Measurements from ENCODE around the gene NMRK2.

NMRK2 gene

GRCh38 chr19:3916033-3916432 is 16.8 kb upstream of the NMRK2 start:
- Histone ChIP-seq H3K27me3 (ENCODE audit: insufficient read depth, poor library complexity, severe bottlenecking) (no peaks in the 10 kb centered on the region), H3K27ac (replicated peaks) (no peak overlapping the region), H3K4me3 (replicated peaks; ENCODE audit: insufficient read depth, low read length) (no peak overlapping the region)
- no peak for DNase-seq (ENCODE audit: low read depth in 1 of 2, low spot score in 1 of 2)
- TF ChIP-seq REST (IDR thresholded peaks at IDR 0.05; ENCODE audit: insufficient replicate concordance, low read depth) = no peak
- TF ChIP-seq CTCF (IDR thresholded peaks at IDR 0.05; ENCODE audit: insufficient read depth, low read length) = no peak
- no peak for TF ChIP-seq POLR2AphosphoS5 (IDR thresholded peaks at IDR 0.05; ENCODE audit: low read depth)
- TF ChIP-seq GABPA (IDR thresholded peaks at IDR 0.05; ENCODE audit: low read depth) = no peak
- no peak for TF ChIP-seq SPI1 (IDR thresholded peaks at IDR 0.05; ENCODE audit: borderline replicate concordance, low read depth)

- H3K27ac ChIP-seq (replicated peaks) = no peak overlapping the region
- no peak for DNase-seq (ENCODE audit: low read depth in 1 of 2, low spot score in 1 of 2)
- no peak overlapping the region for H3K4me3 ChIP-seq (replicated peaks; ENCODE audit: insufficient read depth, low read length)
- TF ChIP-seq SPI1 (IDR thresholded peaks at IDR 0.05; ENCODE audit: borderline replicate concordance, low read depth) (no peak), CTCF (IDR thresholded peaks at IDR 0.05; ENCODE audit: insufficient read depth, low read length) (no peak), REST (IDR thresholded peaks at IDR 0.05; ENCODE audit: insufficient replicate concordance, low read depth) (no peak), POLR2AphosphoS5 (IDR thresholded peaks at IDR 0.05; ENCODE audit: low read depth) (no peak), GABPA (IDR thresholded peaks at IDR 0.05; ENCODE audit: low read depth) (no peak)
- no peaks in the 10 kb centered on the region for H3K27me3 ChIP-seq (ENCODE audit: insufficient read depth, poor library complexity, severe bottlenecking)
Observed at GRCh38 chr19:3919793-3920192, 13.1 kb upstream of the NMRK2 start.

GRCh38 chr19:3923096-3923758 is 9.6 kb upstream of the NMRK2 start:
- no peak for TF ChIP-seq SPI1 (IDR thresholded peaks at IDR 0.05; ENCODE audit: borderline replicate concordance, low read depth)
- TF ChIP-seq GABPA (IDR thresholded peaks at IDR 0.05; ENCODE audit: low read depth) = no peak
- Histone ChIP-seq H3K27me3 (ENCODE audit: insufficient read depth, poor library complexity, severe bottlenecking) (no peaks in the 10 kb centered on the region), H3K27ac (replicated peaks) (no peak overlapping the region), H3K4me3 (replicated peaks; ENCODE audit: insufficient read depth, low read length) (no peak overlapping the region)
- no peak for DNase-seq (ENCODE audit: low read depth in 1 of 2, low spot score in 1 of 2)

GRCh38 chr19:3923912-3924311 is 9.0 kb upstream of the NMRK2 start:
- DNase-seq (ENCODE audit: low read depth in 1 of 2, low spot score in 1 of 2) = no peak
- no peak overlapping the region for H3K4me3 ChIP-seq (replicated peaks; ENCODE audit: insufficient read depth, low read length)
- H3K27ac ChIP-seq (replicated peaks) = no peak overlapping the region
- TF ChIP-seq GABPA (IDR thresholded peaks at IDR 0.05; ENCODE audit: low read depth) = no peak
- TF ChIP-seq REST (IDR thresholded peaks at IDR 0.05; ENCODE audit: insufficient replicate concordance, low read depth) = no peak
- no peak for TF ChIP-seq CTCF (IDR thresholded peaks at IDR 0.05; ENCODE audit: insufficient read depth, low read length)
- no peaks in the 10 kb centered on the region for H3K27me3 ChIP-seq (ENCODE audit: insufficient read depth, poor library complexity, severe bottlenecking)

Measured in HL-60 (cell line).